A549 (cell line): ENCODE measurements around the gene PIGN. TPM values are rescaled to one million over a fixed set of nuclear protein-coding genes. Genes with fewer than 3 reads are reported as not detected.

Experiments
- ATAC-seq, 2 experiments: fragments of 200-7000 bp in 1 of 2; fragments of >200 bp in 1 of 2; cut with Nextera tagmentation in 1 of 2; cut with Tn5 transposase in 1 of 2; 3 replicates each; pipeline versions ENCODE4 v1.8.0 to v1.9.1; 2018 to 2020; ENCODE audit warnings: mild to moderate bottlenecking in 1 of 2, moderate library complexity in 1 of 2
- CTCF ChIA-PET: fragments of 300-600 bp; sonication (Branson Sonifier 250); formaldehyde crosslinking; extraction: SDS; loops from one replicate; lab custom pipeline; 2021; ENCODE audit warnings: antibody characterized with exemption, inconsistent platforms; lab: Yijun Ruan, JAX
- POLR2A ChIA-PET: fragments of 350-600 bp; formaldehyde crosslinking; extraction: SDS; loops from one replicate; lab custom pipeline; 2021; ENCODE audit warnings: antibody characterized with exemption, inconsistent platforms; lab: Yijun Ruan, JAX
- DNase-seq, 2 experiments: peaks; one replicate each; pipeline versions ENCODE4 v3.0.0 to v3.0.0-alpha.2; 2011 to 2016; ENCODE audit warnings: low read depth in 1 of 2, low spot score in 1 of 2
- FAIRE-seq: peaks from 2 replicates; lab custom pipeline; 2011; peaks lifted over from hg19 to GRCh38; lab: Jason Lieb, UNC
- H3K27ac ChIP-seq, 2 experiments: fragments of >200 bp; sonication (Bioruptor Twin); formaldehyde crosslinking; 3 replicates each; pipeline ENCODE4 v1.5.1; 2016 to 2017
- H3K4me1 ChIP-seq: fragments of >200 bp; sonication (Bioruptor Twin); formaldehyde crosslinking; 3 replicates; pipeline ENCODE4 v1.6.1; 2016
- H3K4me2 ChIP-seq: fragments of >200 bp; sonication (Bioruptor Twin); formaldehyde crosslinking; 3 replicates; pipeline ENCODE4 v1.6.1; 2016
- H3K4me3 ChIP-seq: fragments of >200 bp; sonication (Bioruptor Twin); formaldehyde crosslinking; 3 replicates; pipeline ENCODE4 v1.5.1; 2016
- H3K9me3 ChIP-seq: fragments of >200 bp; sonication (Bioruptor Twin); formaldehyde crosslinking; 3 replicates; pipeline ENCODE4 v1.6.1; 2016
- ATOH8 ChIP-seq: fragments of 250-450 bp; sonication (Bioruptor Pico); IDR thresholded peaks from 2 replicates; pipeline ENCODE4 v1.5.0; 2020; ENCODE audit warnings: low read depth, mild to moderate bottlenecking, moderate library complexity
- BCL3 ChIP-seq: fragments of >200 bp; sonication (Bioruptor Twin); formaldehyde crosslinking; IDR thresholded peaks from 3 replicates; pipeline ENCODE4 v1.6.1; 2016
- BHLHE40 ChIP-seq: IDR thresholded peaks from 2 replicates; pipeline ENCODE4 v1.6.1; 2012; ENCODE audit warnings: low read depth, low read length, inconsistent platforms
- CBX8 ChIP-seq: fragments of 200-600 bp; sonication (generic); IDR thresholded peaks from 2 replicates; pipeline ENCODE4 v1.6.1; 2016
- CHD4 ChIP-seq: fragments of 200-600 bp; sonication (generic); IDR thresholded peaks from 2 replicates; pipeline ENCODE4 v1.6.1; 2016; ENCODE audit warnings: antibody characterized with exemption, mild to moderate bottlenecking, borderline replicate concordance
- ELK1 ChIP-seq: fragments of 150-350 bp; IDR thresholded peaks from 2 replicates; pipeline ENCODE4 v1.6.1; 2014; ENCODE audit warnings: low read depth, mild to moderate bottlenecking, low read length
- EP300 ChIP-seq, 2 experiments: fragments of >200 bp; sonication (Bioruptor Twin); formaldehyde crosslinking; IDR thresholded peaks; 2 replicates in 1 of 2; 3 replicates in 1 of 2; pipeline ENCODE4 v1.6.1; 2016 to 2017
- FOSB ChIP-seq: fragments of 250-450 bp; sonication (Bioruptor Pico); IDR thresholded peaks from 2 replicates; pipeline ENCODE4 v1.5.0; 2020; ENCODE audit warnings: mild to moderate bottlenecking, moderate library complexity
- FOSL2 ChIP-seq, 2 experiments: fragments of 450-650 bp in 1 of 2; fragments of >200 bp in 1 of 2; sonication (Bioruptor Twin) in 1 of 2; formaldehyde crosslinking; IDR thresholded peaks; 2 replicates each; pipeline versions ENCODE4 v1.5.0 to v1.6.1; 2016 to 2020; ENCODE audit warnings: mild to moderate bottlenecking in 1 of 2, moderate library complexity in 1 of 2
- FOXS1 ChIP-seq: fragments of 250-450 bp; sonication (Bioruptor Pico); IDR thresholded peaks from 2 replicates; pipeline ENCODE4 v1.5.0; 2020; ENCODE audit warnings: mild to moderate bottlenecking, moderate library complexity
- GATA3 ChIP-seq: IDR thresholded peaks from 2 replicates; pipeline ENCODE4 v1.6.1; 2012; ENCODE audit warnings: borderline replicate concordance
- HES2 ChIP-seq: fragments of >200 bp; sonication (Bioruptor Twin); formaldehyde crosslinking; IDR thresholded peaks from 2 replicates; pipeline ENCODE4 v1.6.1; 2016
- HOXA7 ChIP-seq: fragments of 250-450 bp; sonication (Bioruptor Pico); IDR thresholded peaks from 2 replicates; pipeline ENCODE4 v1.5.0; 2020; ENCODE audit warnings: mild to moderate bottlenecking, moderate library complexity
- MAZ ChIP-seq: fragments of 150-350 bp; IDR thresholded peaks from 2 replicates; pipeline ENCODE4 v1.6.1; 2014; ENCODE audit warnings: antibody characterized with exemption, low read depth, low read length, borderline replicate concordance
- MYC ChIP-seq: IDR thresholded peaks from 2 replicates; pipeline ENCODE4 v1.6.1; 2012; ENCODE audit warnings: mild to moderate bottlenecking, inconsistent platforms, low read length, improper control_type of control experiment, borderline replicate concordance
- PHF8 ChIP-seq: fragments of 200-600 bp; sonication (generic); IDR thresholded peaks from 2 replicates; pipeline ENCODE4 v1.6.1; 2016; ENCODE audit warnings: low read depth, mild to moderate bottlenecking, antibody characterized with exemption, moderate library complexity, borderline replicate concordance
- POLR2AphosphoS2 ChIP-seq: conservative IDR thresholded peaks from 2 replicates; pipeline ENCODE4 v1.6.1; 2012; ENCODE audit warnings: low read length, improper control_type of control experiment, inconsistent platforms
- RARB ChIP-seq: fragments of 250-450 bp; sonication (Bioruptor Pico); IDR thresholded peaks from 2 replicates; pipeline ENCODE4 v1.8.0; 2021; ENCODE audit warnings: mild to moderate bottlenecking, moderate library complexity
- RFX5 ChIP-seq: fragments of 450-650 bp; IDR thresholded peaks from 2 replicates; pipeline ENCODE4 v1.7.1; 2014; ENCODE audit warnings: antibody characterized with exemption, mild to moderate bottlenecking, moderate library complexity
- SREBF2 ChIP-seq: fragments of 450-650 bp; IDR thresholded peaks from 2 replicates; pipeline ENCODE4 v1.6.1; 2014; ENCODE audit warnings: mild to moderate bottlenecking, moderate library complexity
- TFCP2L1 ChIP-seq: fragments of 250-450 bp; sonication (Bioruptor Pico); IDR thresholded peaks from 2 replicates; pipeline ENCODE4 v1.5.0; 2021; ENCODE audit warnings: mild to moderate bottlenecking
- TP53 ChIP-seq: fragments of 250-450 bp; sonication (Bioruptor Pico); IDR thresholded peaks from 2 replicates; pipeline ENCODE4 v1.5.0; 2021; ENCODE audit warnings: mild to moderate bottlenecking, moderate library complexity
- WGBS: methylation state at CpG from one replicate; pipeline ENCODE4 v1.1.6; 2017; ENCODE audit errors: missing lambda C conversion rate; 5-methylcytosine and 5-hydroxymethylcytosine counted together
- polyA plus RNA-seq, 4 experiments: library from polyadenylated mRNA; depleted of rRNA in 3 of 4; stranded (reverse); fragments of >200 nt; fragmentation: RNase III in 1 of 4; extraction: RNeasy Plus Mini Kit Qiagen cat#74134 plus additional on column Dnase treatment in 1 of 4; gene quantifications; 2 replicates in 3 of 4; 3 replicates in 1 of 4; pipeline ENCODE4 v1.2.3, GENCODE V29; 2011 to 2017
- TF ChIP-seq, protein P1 (sequence below): fragments of 450-650 bp; IDR thresholded peaks from 2 replicates; pipeline ENCODE4 v1.6.1; 2014; ENCODE audit warnings: antibody characterized with exemption
- TF ChIP-seq, protein P2 (sequence below): IDR thresholded peaks from 2 replicates; pipeline ENCODE4 v1.6.1; 2012

The PIGN gene
- polyA plus RNA-seq, 2 of the 4 experiments (the other 2 are of a cell fraction), result 12.9 to 37.0 TPM

DNA sequence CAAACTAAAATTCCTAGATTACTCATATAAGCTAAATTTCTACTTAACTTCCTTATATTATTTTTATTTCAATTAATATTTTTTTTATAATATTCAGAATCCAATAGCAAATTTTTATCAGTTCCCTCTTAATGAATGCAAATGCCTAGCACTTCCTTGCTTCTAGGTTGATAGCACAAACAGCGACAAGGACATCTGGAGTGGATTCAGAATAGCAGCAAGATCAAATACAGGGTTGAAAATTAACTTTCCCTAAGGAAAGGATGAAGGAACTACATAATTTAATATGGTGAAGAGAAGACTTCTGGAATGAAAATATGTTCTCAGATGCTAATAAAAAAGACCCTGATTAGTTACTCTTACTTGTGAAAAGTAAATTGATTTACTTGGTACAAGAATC lies 64.5 kb downstream of the PIGN start:
- no peak overlapping the region for H3K27ac ChIP-seq
- TF ChIP-seq CBX8, result no peak
- TF ChIP-seq, protein P1, sequence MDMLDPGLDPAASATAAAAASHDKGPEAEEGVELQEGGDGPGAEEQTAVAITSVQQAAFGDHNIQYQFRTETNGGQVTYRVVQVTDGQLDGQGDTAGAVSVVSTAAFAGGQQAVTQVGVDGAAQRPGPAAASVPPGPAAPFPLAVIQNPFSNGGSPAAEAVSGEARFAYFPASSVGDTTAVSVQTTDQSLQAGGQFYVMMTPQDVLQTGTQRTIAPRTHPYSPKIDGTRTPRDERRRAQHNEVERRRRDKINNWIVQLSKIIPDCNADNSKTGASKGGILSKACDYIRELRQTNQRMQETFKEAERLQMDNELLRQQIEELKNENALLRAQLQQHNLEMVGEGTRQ, result no peak
- TF ChIP-seq FOSB, result no peak
- no peak for TF ChIP-seq RARB (CRISPR knock-in tag)
- no peak for TF ChIP-seq PHF8
- no peak for TF ChIP-seq BCL3
- no peak for TF ChIP-seq RFX5
- no peak for TF ChIP-seq TFCP2L1 (CRISPR knock-in tag)
- TF ChIP-seq, protein P2, sequence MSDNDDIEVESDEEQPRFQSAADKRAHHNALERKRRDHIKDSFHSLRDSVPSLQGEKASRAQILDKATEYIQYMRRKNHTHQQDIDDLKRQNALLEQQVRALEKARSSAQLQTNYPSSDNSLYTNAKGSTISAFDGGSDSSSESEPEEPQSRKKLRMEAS, result no peak
- TF ChIP-seq, all 56 proteins: peak for 0
- H3K4me3 ChIP-seq, result no peak overlapping the region
- H3K4me2 ChIP-seq, result no peak overlapping the region
- ChIA-PET POLR2A (no interaction called here), CTCF (no interaction called here)
- FAIRE-seq (no peak), DNase-seq (no peak), ATAC-seq (no peak)
- WGBS, result 50% methylated on average over 1 of the region's 1 CpG
- H3K4me1 ChIP-seq, result 0 out of 3 replicates have a peak, but pooled peaks cover 3% of the 10 kb centered on the region
- H3K9me3 ChIP-seq, result no peaks in the 10 kb centered on the region

DNA sequence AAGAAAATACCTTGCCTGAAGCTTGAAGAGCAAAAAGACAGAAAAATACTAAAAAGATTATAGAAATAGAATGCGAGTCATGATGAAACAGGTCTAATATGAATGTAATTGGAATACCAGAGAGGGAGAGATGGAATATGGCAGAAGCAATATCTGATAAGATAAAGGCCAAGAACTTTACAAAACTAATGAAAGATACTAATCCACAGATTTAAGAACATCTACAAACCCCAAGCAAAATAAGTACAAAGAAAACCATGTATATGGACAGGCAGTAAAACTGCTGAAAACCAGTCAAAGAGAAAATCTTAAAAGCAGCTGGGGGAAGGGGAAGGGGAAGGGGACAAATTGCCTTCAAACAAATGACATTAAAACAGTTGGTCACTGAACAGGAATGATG lies 67.0 kb downstream of the PIGN start:
- no peaks in the 10 kb centered on the region for H3K9me3 ChIP-seq
- H3K27ac ChIP-seq, result no peak overlapping the region
- H3K4me1 ChIP-seq, result 0 out of 3 replicates have a peak, but pooled peaks cover 3% of the 10 kb centered on the region
- ChIA-PET CTCF (no interaction called here), POLR2A (no interaction called here)
- TF ChIP-seq PHF8, result no peak
- TF ChIP-seq ATOH8 (CRISPR knock-in tag), result no peak
- no peak for TF ChIP-seq MYC
- TF ChIP-seq POLR2AphosphoS2, result no peak
- no peak for TF ChIP-seq TFCP2L1 (CRISPR knock-in tag)
- TF ChIP-seq, protein P1, result no peak
- no peak for TF ChIP-seq HES2
- TF ChIP-seq MAZ, result no peak
- no peak for TF ChIP-seq EP300 (IDR thresholded peaks at IDR 0.05)
- TF ChIP-seq FOSL2 (IDR thresholded peaks at IDR 0.05), result no peak
- TF ChIP-seq FOSL2 (CRISPR knock-in tag; IDR thresholded peaks at IDR 0.05), result no peak
- TF ChIP-seq FOXS1 (CRISPR knock-in tag), result no peak
- TF ChIP-seq BHLHE40, result no peak
- no peak for TF ChIP-seq ELK1
- no peak for TF ChIP-seq HOXA7 (CRISPR knock-in tag)
- TF ChIP-seq GATA3, result no peak
- TF ChIP-seq TP53 (CRISPR knock-in tag), result no peak
- TF ChIP-seq SREBF2, result no peak
- TF ChIP-seq CHD4, result no peak
- no peak overlapping the region for H3K4me3 ChIP-seq
- 85% methylated on average over 1 of the region's 1 CpG for WGBS
- no peak overlapping the region for H3K4me2 ChIP-seq
- DNase-seq, result no peak
- no peak for ATAC-seq
- no peak for FAIRE-seq
